HG03457 (cell line): ENCODE results near the gene VPS52.
"Not testable (repeated sequence)": the region's sequence is repeated elsewhere in the genome, so short reads cannot be mapped to it uniquely, and the experiment has no call there.

Experiments used
- ATAC-seq: cut with Tn5 transposase; IDR thresholded peaks from one replicate; pipeline ENCODE4 v1.9.1; 2021; ENCODE audit warnings: moderate number of reproducible peaks; ENCODE audit not compliant: unreplicated experiment

The VPS52 gene

GRCh38 chr6:33280539-33280938 is 8.9 kb upstream of the VPS52 start:
- ATAC-seq, result no peak

GRCh38 chr6:33279971-33280511 is 8.4 kb upstream of the VPS52 start:
- no peak for ATAC-seq

GRCh38 chr6:33279257-33279695 is 7.6 kb upstream of the VPS52 start:
- no peak for ATAC-seq

- no peak for ATAC-seq
Observed at GRCh38 chr6:33278810-33279209, 7.1 kb upstream of the VPS52 start.

GRCh38 chr6:33278392-33278741 is 6.7 kb upstream of the VPS52 start:
- ATAC-seq, result no peak

GRCh38 chr6:33277663-33278391 is 6.2 kb upstream of the VPS52 start:
- ATAC-seq, result no peak

GRCh38 chr6:33276864-33277662 is 5.4 kb upstream of the VPS52 start, which contains the start of gene B3GALT4:
Gene B3GALT4 (plus strand): TSS chr6:33277123. CDS start chr6:33277420, 297 bp downstream.
- ATAC-seq, result peak; percentile 36

- no peak for ATAC-seq
Observed at GRCh38 chr6:33276581-33276863, 4.8 kb upstream of the VPS52 start.

- ATAC-seq, result not testable (repeated sequence)
Observed at GRCh38 chr6:33275795-33276580, 4.3 kb upstream of the VPS52 start.

GRCh38 chr6:33273924-33274902 is 2.5 kb upstream of the VPS52 start:
- no peak for ATAC-seq

GRCh38 chr6:33273129-33273923 is 1.6 kb upstream of the VPS52 start:
- ATAC-seq, result no peak

GRCh38 chr6:33272275-33273128 is 826 bp upstream of the VPS52 start:
- peak; percentile 1 for ATAC-seq

- ATAC-seq, result peak; percentile 1
Observed at GRCh38 chr6:33271117-33271467, 584 bp downstream of the VPS52 start.

- no peak for ATAC-seq
Observed at GRCh38 chr6:33264015-33264414, 7.7 kb downstream of the VPS52 start.

GRCh38 chr6:33262490-33262889 is 9.2 kb downstream of the VPS52 start:
- ATAC-seq, result not testable (repeated sequence)

- no peak for ATAC-seq
Observed at GRCh38 chr6:33259032-33259431, 12.6 kb downstream of the VPS52 start.

GRCh38 chr6:33254591-33254990 is 17.1 kb downstream of the VPS52 start:
- ATAC-seq, result no peak

GRCh38 chr6:33252759-33253158 is 18.9 kb downstream of the VPS52 start:
- ATAC-seq, result no peak
